ENCODE results near the gene SEC14L5.

The SEC14L5 gene

GRCh38 chr16:5059386-5060072, 101.4 kb downstream of the SEC14L5 start:
- no peak for DNase-seq (ENCODE audit: low read depth)
- H3K4me3 ChIP-seq (ENCODE audit: low read depth, low read length): no peak overlapping the region
- TF ChIP-seq CTCF (IDR thresholded peaks at IDR 0.05; ENCODE audit: insufficient read depth, low read depth, low read length, missing control alignments): no peak

- TF ChIP-seq CTCF (IDR thresholded peaks at IDR 0.05; ENCODE audit: insufficient read depth, low read depth, low read length, missing control alignments): no peak
- no peak for DNase-seq (ENCODE audit: low read depth)
Measured at GRCh38 chr16:5060073-5060641, 102.0 kb downstream of the SEC14L5 start.

GRCh38 chr16:5062051-5062450, 103.9 kb downstream of the SEC14L5 start:
- no peak overlapping the region for H3K4me3 ChIP-seq (ENCODE audit: low read depth, low read length)
- TF ChIP-seq CTCF (IDR thresholded peaks at IDR 0.05; ENCODE audit: insufficient read depth, low read depth, low read length, missing control alignments): no peak
- peak; percentile 81 for DNase-seq (ENCODE audit: low read depth)

More at GRCh38 chr16:5060073-5060641, 102.0 kb downstream of the SEC14L5 start:
- no peak overlapping the region for H3K4me3 ChIP-seq (ENCODE audit: low read depth, low read length)

GRCh38 chr16:5062790-5063765, 104.9 kb downstream of the SEC14L5 start:
- DNase-seq (ENCODE audit: low read depth): peak; percentile 39
- H3K4me3 ChIP-seq (ENCODE audit: low read depth, low read length): no peak overlapping the region
- TF ChIP-seq CTCF (IDR thresholded peaks at IDR 0.05; ENCODE audit: insufficient read depth, low read depth, low read length, missing control alignments): no peak

GRCh38 chr16:5064915-5065314, 106.8 kb downstream of the SEC14L5 start:
- H3K4me3 ChIP-seq (ENCODE audit: low read depth, low read length): no peak overlapping the region
- DNase-seq (ENCODE audit: low read depth): no peak
- TF ChIP-seq CTCF (IDR thresholded peaks at IDR 0.05; ENCODE audit: insufficient read depth, low read depth, low read length, missing control alignments): no peak

- TF ChIP-seq CTCF (IDR thresholded peaks at IDR 0.05; ENCODE audit: insufficient read depth, low read depth, low read length, missing control alignments): no peak
- H3K4me3 ChIP-seq (ENCODE audit: low read depth, low read length): no peak overlapping the region
- DNase-seq (ENCODE audit: low read depth): no peak
Measured at GRCh38 chr16:5065326-5065725, 107.2 kb downstream of the SEC14L5 start.

Measured in GM12865 (cell line).